HG02798 (cell line): ENCODE data around the gene REXO5.

Source experiments
- ATAC-seq: cut with Tn5 transposase; IDR thresholded peaks from one replicate; pipeline ENCODE4 v1.9.1; 2021; ENCODE audit warnings: mild to moderate bottlenecking; ENCODE audit not compliant: unreplicated experiment, poor library complexity

Gene REXO5

DNA sequence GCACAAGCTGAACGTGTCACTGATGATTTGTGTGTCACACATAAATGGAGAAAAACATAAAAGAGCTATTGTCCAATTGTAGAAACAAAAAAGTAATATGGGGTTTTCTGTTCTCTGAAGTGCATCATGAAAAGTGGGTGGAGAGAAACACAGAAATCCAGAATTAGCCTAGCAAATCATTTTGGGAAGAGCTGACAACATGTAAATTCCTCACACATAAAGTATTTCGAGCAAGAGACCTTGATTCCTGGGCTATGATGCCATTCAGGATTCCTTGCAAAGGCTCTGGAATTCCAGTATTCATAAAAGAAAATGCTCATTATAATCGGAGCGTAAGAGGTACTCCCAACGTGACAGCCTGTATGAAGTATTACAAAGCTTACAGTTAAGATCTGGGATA is 92.7 kb downstream of the REXO5 start:
- ATAC-seq = no peak
